H1 (cell line): ENCODE measurements around the gene CHD2.

Source experiments
- EZH2 ChIP-seq: fragments of 200-600 bp; sonication (generic); IDR thresholded peaks from 2 replicates; pipeline ENCODE4 v1.7.1; 2012; ENCODE audit warnings: low read depth, mild to moderate bottlenecking, moderate library complexity, low read length, inconsistent platforms; ENCODE audit not compliant: severe bottlenecking
- FOSL1 ChIP-seq: IDR thresholded peaks from 2 replicates; pipeline ENCODE4 v1.6.1; 2011; ENCODE audit warnings: mild to moderate bottlenecking, low read depth, low read length, moderate library complexity; ENCODE audit not compliant: insufficient read depth
- POLR2AphosphoS5 ChIP-seq: IDR thresholded peaks from 2 replicates; pipeline ENCODE4 v1.6.1; 2011; ENCODE audit warnings: low read depth, low read length
- SIRT6 ChIP-seq: IDR thresholded peaks from one replicate; pipeline ENCODE4 v1.7.1; 2012; ENCODE audit warnings: low read length, inconsistent platforms
- YY1 ChIP-seq: IDR thresholded peaks from 2 replicates; pipeline ENCODE4 v1.6.1; 2011; ENCODE audit warnings: low read depth, mild to moderate bottlenecking, low read length
- TF ChIP-seq, protein P1 (sequence below), 3 experiments: IDR thresholded peaks; 1 replicate in 2 of 3; 2 replicates in 1 of 3; pipeline versions ENCODE4 v1.5.1 to v1.6.1; 2011; ENCODE audit warnings: low read length in 3 of 3, mild to moderate bottlenecking in 3 of 3, inconsistent platforms in 2 of 3, low read depth in 1 of 3, moderate library complexity in 1 of 3; ENCODE audit not compliant: insufficient read depth in 1 of 3; ENCODE audit errors: control extremely low read depth in 1 of 3

DNA sequence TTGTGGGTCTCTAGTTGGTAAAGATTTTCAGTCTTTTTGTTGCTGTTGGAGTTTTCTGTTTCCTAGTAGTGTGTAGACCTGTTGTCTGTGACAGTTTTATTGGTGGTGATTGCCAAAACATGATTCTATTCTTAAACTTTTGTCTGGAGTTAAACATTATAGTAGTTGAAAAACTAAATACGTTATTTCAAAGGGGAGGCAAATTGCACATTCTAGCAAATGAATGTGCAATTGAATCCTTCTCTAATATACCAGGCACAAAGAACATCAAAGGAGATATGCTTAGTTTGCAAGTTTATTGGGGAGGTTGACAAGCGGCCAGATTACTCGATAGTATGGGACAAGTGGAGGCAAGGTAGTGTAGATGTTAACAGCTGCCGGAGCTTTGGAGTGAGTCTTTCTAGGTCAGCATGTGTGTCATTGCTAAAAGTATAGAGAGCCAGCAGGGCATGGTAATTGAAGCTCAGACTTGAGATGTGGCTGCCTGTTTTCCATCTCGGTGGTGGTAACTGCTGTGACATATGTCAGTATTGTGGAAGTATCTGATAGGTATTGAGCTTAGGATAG, 20.6 kb downstream of the CHD2 start:
- TF ChIP-seq EZH2 (no peak), YY1 (no peak), SIRT6 (no peak), FOSL1 (no peak), POLR2AphosphoS5 (no peak)
- TF ChIP-seq, protein P1, sequence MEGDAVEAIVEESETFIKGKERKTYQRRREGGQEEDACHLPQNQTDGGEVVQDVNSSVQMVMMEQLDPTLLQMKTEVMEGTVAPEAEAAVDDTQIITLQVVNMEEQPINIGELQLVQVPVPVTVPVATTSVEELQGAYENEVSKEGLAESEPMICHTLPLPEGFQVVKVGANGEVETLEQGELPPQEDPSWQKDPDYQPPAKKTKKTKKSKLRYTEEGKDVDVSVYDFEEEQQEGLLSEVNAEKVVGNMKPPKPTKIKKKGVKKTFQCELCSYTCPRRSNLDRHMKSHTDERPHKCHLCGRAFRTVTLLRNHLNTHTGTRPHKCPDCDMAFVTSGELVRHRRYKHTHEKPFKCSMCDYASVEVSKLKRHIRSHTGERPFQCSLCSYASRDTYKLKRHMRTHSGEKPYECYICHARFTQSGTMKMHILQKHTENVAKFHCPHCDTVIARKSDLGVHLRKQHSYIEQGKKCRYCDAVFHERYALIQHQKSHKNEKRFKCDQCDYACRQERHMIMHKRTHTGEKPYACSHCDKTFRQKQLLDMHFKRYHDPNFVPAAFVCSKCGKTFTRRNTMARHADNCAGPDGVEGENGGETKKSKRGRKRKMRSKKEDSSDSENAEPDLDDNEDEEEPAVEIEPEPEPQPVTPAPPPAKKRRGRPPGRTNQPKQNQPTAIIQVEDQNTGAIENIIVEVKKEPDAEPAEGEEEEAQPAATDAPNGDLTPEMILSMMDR (IDR thresholded peaks at IDR 0.05; ENCODE audit: control extremely low read depth in 1 of 3, insufficient read depth in 1 of 3, low read depth in 1 of 3, low read length in 3 of 3), result no peak
